Neural progenitor cell (in vitro differentiated cells): ENCODE measurements around the gene HDAC4. TPM values are rescaled to one million over a fixed set of nuclear protein-coding genes. Genes with fewer than 3 reads are reported as not detected.
A peak's percentile ranks its signal among the peaks of the same experiment; 100 is the strongest.

Experiments
- DNase-seq: peaks from one replicate; pipeline ENCODE4 v3.0.0-alpha.2; 2016; ENCODE audit warnings: low spot score
- H2AFZ ChIP-seq: fragments of 200-600 bp; sonication (generic); replicated peaks from 2 replicates; pipeline ENCODE4 v1.6.1; 2016; ENCODE audit warnings: antibody characterized with exemption
- H3F3A ChIP-seq: fragments of 200-600 bp; sonication (generic); 2 replicates; pipeline ENCODE4 v1.6.1; 2016; ENCODE audit warnings: antibody characterized with exemption, low read depth
- H3K27ac ChIP-seq: fragments of 200-600 bp; sonication (generic); 2 replicates; pipeline ENCODE4 v1.5.1; 2016; ENCODE audit warnings: mild to moderate bottlenecking
- H3K27me3 ChIP-seq: fragments of 200-600 bp; sonication (generic); 2 replicates; pipeline ENCODE4 v1.6.1; 2016; ENCODE audit warnings: mild to moderate bottlenecking, moderate library complexity
- H3K36me3 ChIP-seq: fragments of 200-600 bp; sonication (generic); 2 replicates; pipeline ENCODE4 v1.5.1; 2016
- H3K4me1 ChIP-seq: fragments of 200-600 bp; sonication (generic); 2 replicates; pipeline ENCODE4 v1.6.1; 2016; ENCODE audit warnings: mixed run types
- H3K4me2 ChIP-seq: fragments of 200-600 bp; sonication (generic); 2 replicates; pipeline ENCODE4 v1.6.1; 2016
- H3K4me3 ChIP-seq: fragments of 200-600 bp; sonication (generic); 2 replicates; pipeline ENCODE4 v1.5.1; 2016
- H3K79me2 ChIP-seq: fragments of 200-600 bp; sonication (generic); 2 replicates; pipeline ENCODE4 v1.6.1; 2016; ENCODE audit warnings: low read depth
- H3K9ac ChIP-seq: fragments of 200-600 bp; sonication (generic); 2 replicates; pipeline ENCODE4 v1.6.1; 2016
- H3K9me3 ChIP-seq: fragments of 200-600 bp; sonication (generic); 2 replicates; pipeline ENCODE4 v1.5.1; 2016; ENCODE audit warnings: low read depth
- H4K20me1 ChIP-seq: fragments of 200-600 bp; sonication (generic); 2 replicates; pipeline ENCODE4 v1.6.1; 2016; ENCODE audit warnings: low read depth
- H3K27ac Mint-ChIP-seq: 3 replicates; pipeline ENCODE4 v1.8.0; 2021; ENCODE audit warnings: mixed read lengths
- H3K27me3 Mint-ChIP-seq: 2 replicates; pipeline ENCODE4 v1.8.0; 2022; ENCODE audit warnings: low read depth, mild to moderate bottlenecking, inconsistent platforms, moderate library complexity, mixed read lengths; ENCODE audit not compliant: insufficient read depth
- H3K36me3 Mint-ChIP-seq: 3 replicates; pipeline ENCODE4 v1.8.0; 2021; ENCODE audit warnings: mixed read lengths
- H3K4me1 Mint-ChIP-seq: 3 replicates; pipeline ENCODE4 v1.8.0; 2021; ENCODE audit warnings: mixed read lengths
- H3K4me3 Mint-ChIP-seq: 3 replicates; pipeline ENCODE4 v1.8.0; 2021; ENCODE audit warnings: mild to moderate bottlenecking, moderate library complexity, mixed read lengths
- H3K9me3 Mint-ChIP-seq: 3 replicates; pipeline ENCODE4 v1.8.0; 2020; ENCODE audit warnings: mixed read lengths
- EZH2 ChIP-seq: fragments of 200-600 bp; sonication (generic); IDR thresholded peaks from 2 replicates; pipeline ENCODE4 v1.6.1; 2017; ENCODE audit warnings: antibody characterized with exemption, mild to moderate bottlenecking, moderate library complexity
- EZH2phosphoT487 ChIP-seq: fragments of 200-600 bp; sonication (generic); IDR thresholded peaks from 2 replicates; pipeline ENCODE4 v1.6.1; 2017; ENCODE audit warnings: antibody characterized with exemption
- total RNA-seq: library from RNA; depleted of rRNA; stranded (reverse); fragments of >200 nt; gene quantifications from 2 replicates; pipeline ENCODE4 v1.2.3, GENCODE V29; 2015; ENCODE audit warnings: low replicate concordance
- TF ChIP-seq, protein P1 (sequence below): fragments of 200-600 bp; sonication (generic); IDR thresholded peaks from 2 replicates; pipeline ENCODE4 v1.5.1; 2017; ENCODE audit warnings: antibody characterized with exemption, mild to moderate bottlenecking

Gene HDAC4
- total RNA-seq, 1 donor from 2014 or later = 36.0 TPM

DNA sequence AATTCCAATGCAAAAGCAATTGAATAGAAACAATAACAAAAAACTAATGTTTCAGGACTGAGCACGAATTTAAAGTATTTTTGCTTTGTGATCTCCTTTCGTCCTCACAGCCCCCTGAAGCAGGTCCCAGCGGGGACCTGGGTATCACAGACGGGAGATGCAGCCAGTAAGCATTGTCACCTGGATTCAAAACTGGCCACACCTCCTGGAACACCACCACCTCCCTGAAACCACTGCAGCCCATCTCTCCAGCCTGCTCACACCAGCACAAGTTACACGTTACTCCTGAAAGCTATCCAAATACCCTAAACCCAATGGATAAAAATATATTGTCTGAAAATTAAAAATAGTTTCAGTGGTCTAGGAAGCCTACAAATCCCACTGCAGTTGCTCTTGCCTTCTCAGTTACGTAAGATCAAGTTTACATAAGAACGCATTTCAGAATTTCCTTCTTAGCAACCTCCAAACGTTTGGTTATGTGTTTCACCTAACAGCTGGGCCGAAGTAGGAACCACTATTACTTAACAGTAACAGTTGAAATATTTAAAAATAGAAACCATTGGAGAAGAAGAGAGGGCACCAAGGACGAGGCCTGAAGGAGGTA, 178.0 kb downstream of the HDAC4 start:
- Histone ChIP-seq H3K4me2 (no peak overlapping the region), H3K4me1 (peaks cover 12% of the 10 kb centered on the region), H4K20me1 (peaks cover 49% of the 10 kb centered on the region), H3K36me3 (no peaks in the 10 kb centered on the region), H3K9ac (no peak overlapping the region), H3K79me2 (peaks cover 78% of the 10 kb centered on the region), H3K27ac (no peak overlapping the region), H3K27me3 (no peaks in the 10 kb centered on the region), H3F3A (no peaks in the 10 kb centered on the region), H3K9me3 (no peaks in the 10 kb centered on the region), H2AFZ (no peak overlapping the region), H3K4me3 (no peak overlapping the region)
- Mint-ChIP-seq H3K36me3 (peaks cover 2% of the 10 kb centered on the region), H3K4me3 (no peak overlapping the region), H3K27me3 (peaks cover 6% of the 10 kb centered on the region), H3K4me1 (peaks cover 51% of the 10 kb centered on the region), H3K9me3 (peaks cover 13% of the 10 kb centered on the region), H3K27ac (peak overlapping the region; percentile 10)
- no peak for TF ChIP-seq EZH2phosphoT487
- TF ChIP-seq, protein P1, sequence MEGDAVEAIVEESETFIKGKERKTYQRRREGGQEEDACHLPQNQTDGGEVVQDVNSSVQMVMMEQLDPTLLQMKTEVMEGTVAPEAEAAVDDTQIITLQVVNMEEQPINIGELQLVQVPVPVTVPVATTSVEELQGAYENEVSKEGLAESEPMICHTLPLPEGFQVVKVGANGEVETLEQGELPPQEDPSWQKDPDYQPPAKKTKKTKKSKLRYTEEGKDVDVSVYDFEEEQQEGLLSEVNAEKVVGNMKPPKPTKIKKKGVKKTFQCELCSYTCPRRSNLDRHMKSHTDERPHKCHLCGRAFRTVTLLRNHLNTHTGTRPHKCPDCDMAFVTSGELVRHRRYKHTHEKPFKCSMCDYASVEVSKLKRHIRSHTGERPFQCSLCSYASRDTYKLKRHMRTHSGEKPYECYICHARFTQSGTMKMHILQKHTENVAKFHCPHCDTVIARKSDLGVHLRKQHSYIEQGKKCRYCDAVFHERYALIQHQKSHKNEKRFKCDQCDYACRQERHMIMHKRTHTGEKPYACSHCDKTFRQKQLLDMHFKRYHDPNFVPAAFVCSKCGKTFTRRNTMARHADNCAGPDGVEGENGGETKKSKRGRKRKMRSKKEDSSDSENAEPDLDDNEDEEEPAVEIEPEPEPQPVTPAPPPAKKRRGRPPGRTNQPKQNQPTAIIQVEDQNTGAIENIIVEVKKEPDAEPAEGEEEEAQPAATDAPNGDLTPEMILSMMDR = no peak
- no peak for TF ChIP-seq EZH2
- DNase-seq = no peak

DNA sequence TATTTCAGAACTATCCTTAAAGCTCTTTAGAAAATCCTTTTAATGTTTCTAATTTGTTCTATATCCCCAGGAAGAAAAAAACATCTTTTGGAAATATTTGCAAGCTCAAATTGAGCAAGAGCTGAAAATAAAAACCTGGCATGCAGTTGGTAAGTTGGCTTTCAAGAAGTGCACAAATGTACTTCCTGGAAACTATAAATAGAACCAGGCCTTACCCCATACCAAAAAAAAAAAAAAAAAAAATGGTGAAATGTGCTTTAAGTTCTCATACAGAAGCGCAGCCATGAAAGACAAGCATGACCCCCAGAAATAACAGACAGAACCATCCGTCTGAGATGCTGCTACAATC, 178.5 kb downstream of the HDAC4 start:
- Histone ChIP-seq H3K4me3 (no peak overlapping the region), H3K9ac (no peak overlapping the region), H3K27ac (no peak overlapping the region), H3K4me2 (no peak overlapping the region), H3K4me1 (peaks cover 12% of the 10 kb centered on the region), H3F3A (no peaks in the 10 kb centered on the region), H4K20me1 (peaks cover 47% of the 10 kb centered on the region), H3K79me2 (peaks cover 73% of the 10 kb centered on the region), H3K27me3 (no peaks in the 10 kb centered on the region), H3K36me3 (no peaks in the 10 kb centered on the region), H2AFZ (no peak overlapping the region), H3K9me3 (no peaks in the 10 kb centered on the region)
- H3K4me1 Mint-ChIP-seq = peaks cover 50% of the 10 kb centered on the region
- H3K4me3 Mint-ChIP-seq = no peak overlapping the region
- peak overlapping the region; percentile 81 for H3K27ac Mint-ChIP-seq
- DNase-seq = no peak
- peaks cover 13% of the 10 kb centered on the region for H3K9me3 Mint-ChIP-seq
- TF ChIP-seq, protein P1 = no peak
- TF ChIP-seq EZH2 = no peak
- no peak for TF ChIP-seq EZH2phosphoT487
- peaks cover 5% of the 10 kb centered on the region for H3K27me3 Mint-ChIP-seq
- H3K36me3 Mint-ChIP-seq = peaks cover 2% of the 10 kb centered on the region

DNA sequence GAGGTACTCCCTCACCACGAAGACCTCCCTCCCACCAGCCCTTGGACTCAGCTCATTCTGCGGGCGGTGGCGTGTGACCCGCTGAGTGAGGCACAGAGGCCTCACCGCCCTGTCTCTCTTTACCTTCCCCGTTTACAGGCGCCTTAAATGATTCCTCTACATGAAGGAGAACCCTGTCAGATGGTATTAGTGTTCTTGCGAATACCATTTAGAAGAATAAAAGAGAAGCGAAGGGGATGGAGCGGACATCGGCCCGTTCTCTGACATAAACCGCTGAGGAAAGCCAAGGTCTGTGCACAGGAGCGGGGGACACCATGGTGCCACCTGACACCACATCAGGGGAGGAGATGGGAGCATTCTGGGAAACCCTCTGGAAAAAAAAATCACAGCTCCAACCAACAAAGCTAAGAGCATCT, 179.8 kb downstream of the HDAC4 start:
- no peak overlapping the region for H3K9ac ChIP-seq
- H3K4me1 ChIP-seq = peaks cover 12% of the 10 kb centered on the region
- no peak overlapping the region for H3K27ac ChIP-seq
- H3K27me3 ChIP-seq = no peaks in the 10 kb centered on the region
- H3K9me3 Mint-ChIP-seq = peaks cover 13% of the 10 kb centered on the region
- peaks cover 48% of the 10 kb centered on the region for H3K4me1 Mint-ChIP-seq
- H3K79me2 ChIP-seq = peaks cover 72% of the 10 kb centered on the region
- H3K9me3 ChIP-seq = no peaks in the 10 kb centered on the region
- H4K20me1 ChIP-seq = peaks cover 48% of the 10 kb centered on the region
- H3F3A ChIP-seq = no peaks in the 10 kb centered on the region
- no peak overlapping the region for H3K27ac Mint-ChIP-seq
- peaks cover 2% of the 10 kb centered on the region for H3K36me3 Mint-ChIP-seq
- no peaks in the 10 kb centered on the region for H3K36me3 ChIP-seq
- no peak overlapping the region for H3K4me3 Mint-ChIP-seq
- H3K4me3 ChIP-seq = no peak overlapping the region
- TF ChIP-seq EZH2 (no peak), EZH2phosphoT487 (no peak)
- TF ChIP-seq, protein P1 = no peak
- no peak overlapping the region for H3K4me2 ChIP-seq
- DNase-seq = no peak
- peaks cover 5% of the 10 kb centered on the region for H3K27me3 Mint-ChIP-seq
- H2AFZ ChIP-seq = no peak overlapping the region
